ENCODE data around the gene NKD1.

Gene NKD1

GRCh38 chr16:50680556-50680893 lies 132.3 kb downstream of the NKD1 start:
- TF ChIP-seq, protein P1, sequence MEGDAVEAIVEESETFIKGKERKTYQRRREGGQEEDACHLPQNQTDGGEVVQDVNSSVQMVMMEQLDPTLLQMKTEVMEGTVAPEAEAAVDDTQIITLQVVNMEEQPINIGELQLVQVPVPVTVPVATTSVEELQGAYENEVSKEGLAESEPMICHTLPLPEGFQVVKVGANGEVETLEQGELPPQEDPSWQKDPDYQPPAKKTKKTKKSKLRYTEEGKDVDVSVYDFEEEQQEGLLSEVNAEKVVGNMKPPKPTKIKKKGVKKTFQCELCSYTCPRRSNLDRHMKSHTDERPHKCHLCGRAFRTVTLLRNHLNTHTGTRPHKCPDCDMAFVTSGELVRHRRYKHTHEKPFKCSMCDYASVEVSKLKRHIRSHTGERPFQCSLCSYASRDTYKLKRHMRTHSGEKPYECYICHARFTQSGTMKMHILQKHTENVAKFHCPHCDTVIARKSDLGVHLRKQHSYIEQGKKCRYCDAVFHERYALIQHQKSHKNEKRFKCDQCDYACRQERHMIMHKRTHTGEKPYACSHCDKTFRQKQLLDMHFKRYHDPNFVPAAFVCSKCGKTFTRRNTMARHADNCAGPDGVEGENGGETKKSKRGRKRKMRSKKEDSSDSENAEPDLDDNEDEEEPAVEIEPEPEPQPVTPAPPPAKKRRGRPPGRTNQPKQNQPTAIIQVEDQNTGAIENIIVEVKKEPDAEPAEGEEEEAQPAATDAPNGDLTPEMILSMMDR (conservative IDR thresholded peaks at IDR 0.05), result no peak
- no peak overlapping the region for H3K27ac ChIP-seq

DNA sequence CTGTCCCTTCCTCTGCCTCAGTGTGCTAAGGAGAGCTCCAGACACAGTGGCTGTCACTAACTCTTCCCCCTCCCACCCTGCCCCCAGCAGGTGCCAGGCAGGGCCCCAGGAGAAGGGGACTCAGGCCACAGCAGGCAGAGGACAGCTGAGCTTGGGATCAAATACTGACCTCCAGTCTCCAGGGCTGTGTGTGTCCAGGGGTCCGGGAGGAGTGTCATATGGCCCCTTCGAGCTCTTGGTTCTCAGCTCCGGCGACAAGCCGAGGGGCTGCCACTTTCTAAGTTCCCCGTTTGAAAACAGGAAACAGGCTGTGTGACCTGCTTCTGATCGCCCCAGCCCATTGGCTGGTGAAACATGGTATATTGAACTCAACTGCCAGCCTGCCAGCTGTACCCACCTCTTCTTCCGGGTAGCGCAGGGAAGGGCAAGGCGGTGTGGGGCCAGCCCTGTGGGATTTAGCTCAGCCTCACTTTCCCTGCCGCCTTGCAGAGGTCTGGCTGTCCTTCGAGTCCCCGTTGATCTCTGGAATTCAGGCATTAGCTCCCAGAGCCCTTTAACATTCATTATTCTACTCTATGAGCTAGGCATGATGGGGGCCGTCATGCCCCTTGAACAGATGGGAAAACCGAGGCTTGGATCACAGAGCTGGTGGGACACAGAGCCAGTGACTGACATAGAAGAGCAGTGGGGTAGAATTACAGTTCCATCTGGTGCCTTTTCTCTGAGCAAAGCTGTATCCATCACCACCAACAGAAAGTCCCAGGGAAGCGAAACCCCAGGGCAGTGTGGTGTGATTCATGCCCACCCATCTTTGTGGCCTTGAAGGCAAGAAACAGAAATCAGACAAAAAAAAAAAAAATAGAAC lies 133.1 kb downstream of the NKD1 start, which contains the start of gene SNX20:
Gene SNX20 (minus strand): TSS at position 292 of the 865 bp plus-strand sequence. CDS start 3,786 bp downstream, outside the sequence.
- H3K27ac ChIP-seq, result no peak within 1 kb of the TSS

GRCh38 chr16:50683689-50684374 lies 135.6 kb downstream of the NKD1 start:
- TF ChIP-seq, protein P1 (conservative IDR thresholded peaks at IDR 0.05), result no peak
- no peak overlapping the region for H3K27ac ChIP-seq

More for the DNA sequence above, 133.1 kb downstream of the NKD1 start, which contains the start of gene SNX20:
- TF ChIP-seq, protein P1 (conservative IDR thresholded peaks at IDR 0.05), result no peak

DNA sequence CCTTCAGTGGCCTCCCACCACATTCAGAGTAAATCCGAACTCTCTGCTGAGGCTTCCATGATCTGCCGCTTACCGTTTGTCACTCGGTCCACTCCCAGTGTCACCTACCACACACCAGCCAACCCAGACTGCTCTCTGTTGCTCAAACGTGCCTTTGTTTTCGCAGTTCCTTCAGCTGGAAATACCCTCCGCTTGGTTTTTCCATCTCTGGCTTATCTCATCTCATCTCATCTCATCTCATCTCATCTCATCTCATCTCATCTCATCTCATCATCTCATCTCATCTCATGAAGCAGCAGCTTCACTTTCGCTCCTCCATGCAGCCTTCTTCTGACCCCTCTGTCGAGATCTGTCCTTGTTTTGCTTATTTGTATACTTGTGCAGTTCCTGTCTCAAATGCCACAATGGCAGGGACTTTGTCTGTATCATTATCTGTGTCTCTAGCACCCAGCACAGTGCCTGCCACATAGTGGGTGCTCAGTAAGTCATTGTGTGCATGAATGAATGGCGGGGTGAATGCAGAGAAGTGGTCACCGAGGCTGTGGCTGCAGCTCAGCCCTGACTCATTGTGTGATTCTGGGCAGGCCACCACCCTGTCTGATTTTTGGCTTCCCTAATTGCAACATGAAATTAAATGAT lies 136.7 kb downstream of the NKD1 start:
- TF ChIP-seq, protein P1 (conservative IDR thresholded peaks at IDR 0.05), result no peak
- H3K27ac ChIP-seq, result no peak overlapping the region

DNA sequence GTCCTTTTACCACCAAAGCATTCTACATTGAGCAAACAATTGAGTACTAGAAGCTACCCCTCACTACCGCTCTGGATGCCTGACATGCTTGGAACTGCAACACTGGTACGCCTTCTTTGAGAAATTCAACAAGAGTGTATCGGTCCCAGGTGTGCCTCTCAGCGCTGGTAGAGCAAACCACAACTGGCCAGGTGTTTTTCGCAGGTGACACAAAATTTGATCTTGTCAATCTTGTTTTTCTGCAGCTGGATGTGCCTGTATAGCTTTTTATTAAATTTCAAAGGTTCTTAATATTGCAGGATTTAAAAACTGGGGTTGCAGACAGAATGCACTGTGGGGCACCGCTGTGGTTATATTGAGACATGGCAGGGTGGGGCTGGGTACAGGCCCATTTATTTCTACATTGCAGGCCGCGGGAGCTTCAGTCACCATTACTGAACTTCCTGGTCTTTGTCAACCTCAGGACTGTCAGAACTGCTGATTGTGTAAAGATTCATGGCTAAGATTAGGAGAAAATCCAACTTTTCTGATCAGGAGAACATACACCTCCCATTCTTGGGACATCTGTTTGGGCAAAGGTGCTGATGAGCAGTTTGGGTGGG lies 137.4 kb downstream of the NKD1 start:
- H3K27ac ChIP-seq, result no peak overlapping the region

DNA sequence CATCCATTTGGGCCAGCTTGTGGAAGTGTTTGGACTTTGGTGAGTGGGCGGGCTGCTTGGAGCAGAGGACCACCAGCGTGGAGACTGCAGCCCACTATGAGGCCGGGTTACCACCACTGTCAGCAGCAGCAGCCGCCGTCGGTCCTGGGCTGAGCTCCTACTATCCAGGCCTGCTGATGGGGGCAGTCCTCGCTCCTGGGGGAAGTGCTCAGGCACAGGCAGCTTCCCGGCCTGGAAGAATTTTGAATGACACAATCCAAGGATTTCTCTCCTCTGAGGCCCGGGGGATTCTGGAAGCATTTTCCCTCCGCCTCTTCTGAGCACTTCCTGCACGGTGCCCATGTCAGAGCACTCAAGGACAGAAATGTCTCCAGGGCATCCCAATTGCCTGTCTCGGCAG lies 139.9 kb downstream of the NKD1 start:
- no peak overlapping the region for H3K27ac ChIP-seq
- TF ChIP-seq, protein P1 (conservative IDR thresholded peaks at IDR 0.05), result no peak

More for the DNA sequence above, 137.4 kb downstream of the NKD1 start:
- TF ChIP-seq, protein P1 (conservative IDR thresholded peaks at IDR 0.05), result no peak
